GM12892 (cell line): ENCODE results near the gene HOXD8.

Experiments used
- POLR2A ChIP-seq: IDR thresholded peaks from 2 replicates; pipeline ENCODE4 v1.6.1; 2011; ENCODE audit warnings: low read depth, low read length, control low read depth
- POLR2AphosphoS5 ChIP-seq: IDR thresholded peaks from 2 replicates; pipeline ENCODE4 v1.6.1; 2011; ENCODE audit warnings: low read depth, low read length, control low read depth

- no peak for TF ChIP-seq POLR2AphosphoS5
- no peak for TF ChIP-seq POLR2A
These were observed 7.1 kb downstream of the HOXD8 start for GRCh38 chr2:176136374-176137251.
